HG03432 (cell line): ENCODE results near the gene FBXL19.
"Not testable (repeated sequence)": the region's sequence is repeated elsewhere in the genome, so short reads cannot be mapped to it uniquely, and the experiment has no call there.

Experiments
- ATAC-seq: cut with Tn5 transposase; IDR thresholded peaks from one replicate; pipeline ENCODE4 v1.9.1; 2021; ENCODE audit warnings: mild to moderate bottlenecking, moderate library complexity; ENCODE audit not compliant: unreplicated experiment

Gene FBXL19

GRCh38 chr16:30923554-30924075, at the start of gene FBXL19:
TSS of gene FBXL19 (plus strand) at chr16:30923572. CDS start at chr16:30925755, 2,183 bp downstream.
- no peak for ATAC-seq

- ATAC-seq, result peak; percentile 1
These were observed 49.0 kb upstream of the FBXL19 start for GRCh38 chr16:30874244-30874820.

- ATAC-seq, result peak; percentile 82
These were observed 48.3 kb upstream of the FBXL19 start for GRCh38 chr16:30874821-30875717.

GRCh38 chr16:30875871-30876801, 47.2 kb upstream of the FBXL19 start:
- peak; percentile 25 for ATAC-seq

- ATAC-seq, result no peak
These were observed 46.5 kb upstream of the FBXL19 start for GRCh38 chr16:30876867-30877266.

GRCh38 chr16:30882429-30883310, 40.7 kb upstream of the FBXL19 start:
- ATAC-seq, result no peak

- ATAC-seq, result no peak
These were observed 38.6 kb upstream of the FBXL19 start for GRCh38 chr16:30884760-30885159.

GRCh38 chr16:30885196-30885595, 38.2 kb upstream of the FBXL19 start:
- no peak for ATAC-seq

- ATAC-seq, result no peak
These were observed 37.2 kb upstream of the FBXL19 start for GRCh38 chr16:30886145-30886544.

- ATAC-seq, result no peak
These were observed 35.4 kb upstream of the FBXL19 start for GRCh38 chr16:30887927-30888326.

GRCh38 chr16:30888856-30889499, 34.4 kb upstream of the FBXL19 start:
- ATAC-seq, result no peak

- ATAC-seq, result no peak
These were observed 33.7 kb upstream of the FBXL19 start for GRCh38 chr16:30889721-30890120.

GRCh38 chr16:30891043-30891823, 32.1 kb upstream of the FBXL19 start:
- not testable (repeated sequence) for ATAC-seq

GRCh38 chr16:30892670-30893416, 30.5 kb upstream of the FBXL19 start:
- no peak for ATAC-seq

- ATAC-seq, result peak; percentile 18
These were observed 30.0 kb upstream of the FBXL19 start for GRCh38 chr16:30893417-30893743.

GRCh38 chr16:30893744-30894539, 29.4 kb upstream of the FBXL19 start, which contains the start of gene BCL7C:
TSS of gene BCL7C (minus strand) at chr16:30894077. CDS start at chr16:30893944, 133 bp downstream.
- ATAC-seq, result peak; percentile 87
